ENCODE data around the gene TNKS1BP1.

TNKS1BP1 gene

GRCh38 chr11:57255618-57256017 is 69.1 kb downstream of the TNKS1BP1 start:
- TF ChIP-seq ZFX (IDR thresholded peaks at IDR 0.05; ENCODE audit: borderline replicate concordance) (no peak), CTCF (IDR thresholded peaks at IDR 0.05) (no peak)
- H3K27ac ChIP-seq: no peak overlapping the region

- TF ChIP-seq ZFX (IDR thresholded peaks at IDR 0.05; ENCODE audit: borderline replicate concordance): no peak
- TF ChIP-seq CTCF (IDR thresholded peaks at IDR 0.05): no peak
- H3K27ac ChIP-seq: no peak overlapping the region
These were observed 70.1 kb downstream of the TNKS1BP1 start for GRCh38 chr11:57254631-57255030.

GRCh38 chr11:57251491-57252104 is 73.2 kb downstream of the TNKS1BP1 start:
- no peak for TF ChIP-seq ZFX (IDR thresholded peaks at IDR 0.05; ENCODE audit: borderline replicate concordance)
- TF ChIP-seq CTCF (IDR thresholded peaks at IDR 0.05): no peak
- no peak overlapping the region for H3K27ac ChIP-seq

- TF ChIP-seq ZFX (IDR thresholded peaks at IDR 0.05; ENCODE audit: borderline replicate concordance) (no peak), CTCF (IDR thresholded peaks at IDR 0.05) (no peak)
- no peak overlapping the region for H3K27ac ChIP-seq
These were observed 73.7 kb downstream of the TNKS1BP1 start for GRCh38 chr11:57251037-57251436.
